ENCODE results near the gene SLC35A2.

- TF ChIP-seq CTCF (conservative IDR thresholded peaks at IDR 0.05; ENCODE audit: low read length): no peak
- no peak for TF ChIP-seq EZH2phosphoT487 (IDR thresholded peaks at IDR 0.05; ENCODE audit: borderline replicate concordance)
These were observed 47.2 kb upstream of the SLC35A2 start for GRCh38 chrX:48958635-48959094.

Measured in Loucy (cell line).